D341Med (cell line): ENCODE results near the gene BMERB1.
"Not testable (repeated sequence)": the region's sequence is repeated elsewhere in the genome, so short reads cannot be mapped to it uniquely, and the experiment has no call there.

Experiments used
- DNase-seq: peaks from one replicate; pipeline ENCODE4 v3.0.0; 2012; ENCODE audit warnings: low spot score

BMERB1 gene

DNA sequence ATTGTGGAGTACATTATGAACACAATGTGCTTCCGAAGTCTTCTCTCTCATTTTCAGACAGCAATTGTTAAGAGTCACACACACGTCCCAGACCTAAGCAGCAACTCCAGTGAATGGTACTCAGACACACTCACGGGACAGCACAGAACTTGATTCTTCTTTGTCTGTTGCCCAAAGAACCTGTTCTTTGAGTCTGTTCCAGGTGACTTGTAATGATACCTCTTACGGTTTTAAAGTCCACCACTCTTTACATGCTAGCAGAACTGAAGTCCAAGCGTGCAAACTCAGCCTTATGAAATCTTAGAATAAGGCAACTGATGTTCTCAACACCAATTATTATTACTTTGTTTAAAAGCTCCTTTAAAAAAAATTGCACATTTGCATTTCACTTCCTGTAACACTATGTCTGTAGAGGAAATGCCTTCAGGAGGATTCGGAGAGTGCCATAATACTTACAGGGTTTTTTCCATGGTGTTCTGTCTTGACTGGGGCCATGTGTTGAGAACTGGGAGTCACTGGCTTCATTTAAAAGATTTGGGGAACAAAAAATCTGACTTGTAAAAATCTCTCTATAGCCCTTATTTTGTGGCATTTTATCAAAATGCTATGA lies 160.4 kb downstream of the BMERB1 start:
- no peak for DNase-seq

- DNase-seq: no peak
These were observed 162.7 kb downstream of the BMERB1 start for GRCh38 chr16:15597135-15597534.

GRCh38 chr16:15597822-15598647 lies 163.6 kb downstream of the BMERB1 start:
- no peak for DNase-seq

GRCh38 chr16:15598648-15599190 lies 164.3 kb downstream of the BMERB1 start:
- no peak for DNase-seq

DNA sequence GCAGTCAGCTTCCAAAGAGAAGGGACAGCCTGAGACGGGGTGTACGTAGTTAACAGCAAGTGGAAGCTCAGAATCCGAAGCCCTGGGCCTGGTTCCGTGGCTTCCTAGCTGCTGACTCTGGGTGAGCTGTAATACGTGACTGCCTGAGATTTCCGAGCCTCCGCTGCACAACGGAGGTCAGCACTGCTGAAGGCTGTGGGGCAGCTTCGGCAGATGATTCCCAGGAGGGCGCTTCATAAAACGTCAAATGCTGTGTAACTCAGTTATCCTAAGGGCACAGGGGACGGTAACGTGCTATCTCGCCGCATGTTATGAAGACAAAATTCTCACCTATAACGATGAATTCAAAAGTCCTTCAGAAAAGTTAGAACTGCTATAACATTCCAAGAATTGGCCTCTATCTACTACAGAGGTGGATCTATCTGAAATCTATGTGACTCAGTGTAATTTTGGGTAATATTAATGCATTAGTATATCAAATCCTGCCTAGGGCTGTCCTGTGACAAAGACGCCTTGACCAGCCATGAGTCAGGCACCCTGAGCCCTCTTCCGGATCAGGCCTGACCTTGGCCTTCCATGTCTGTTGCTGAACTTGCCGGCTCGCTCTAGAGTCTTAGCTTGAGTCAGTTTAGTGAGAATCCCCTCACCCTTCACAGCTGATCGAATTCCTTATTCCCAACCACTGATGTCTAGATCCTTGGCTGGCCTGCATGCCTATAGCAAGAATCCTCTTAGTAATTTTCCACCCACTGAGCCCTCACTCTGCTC lies 165.1 kb downstream of the BMERB1 start:
- DNase-seq: no peak

DNA sequence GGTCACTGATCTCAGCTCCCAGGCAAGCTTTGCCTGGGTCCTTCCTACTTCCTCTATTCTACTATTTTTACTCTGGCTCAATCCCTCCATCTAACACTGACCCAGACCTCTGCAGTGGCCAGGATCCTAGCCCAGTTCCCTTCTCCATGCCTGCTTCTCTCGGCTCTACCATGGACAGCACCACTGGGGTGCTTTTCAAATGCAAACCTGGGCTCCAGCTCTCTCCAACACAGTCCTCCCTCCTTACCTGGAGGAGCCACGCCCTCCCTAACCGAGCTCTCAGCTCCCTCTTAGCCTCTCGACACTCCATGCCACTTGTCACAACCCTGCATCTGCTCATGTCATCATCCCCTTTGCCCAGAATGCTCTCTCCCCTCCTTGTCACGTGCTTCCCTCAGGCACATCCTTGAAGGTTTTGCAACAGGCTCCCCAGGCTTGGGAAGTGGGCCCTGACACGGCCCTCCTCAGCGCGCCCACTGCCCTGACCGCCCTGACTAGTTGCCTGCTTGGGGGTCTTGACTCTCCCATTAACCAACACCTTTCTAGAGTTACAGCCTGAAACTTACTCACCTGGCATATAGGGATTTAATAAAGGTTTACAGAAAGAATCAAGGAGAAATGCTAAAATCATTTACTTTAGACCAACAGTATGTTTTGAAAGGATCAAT lies 167.0 kb downstream of the BMERB1 start:
- no peak for DNase-seq

- DNase-seq: no peak
These were observed 168.1 kb downstream of the BMERB1 start for GRCh38 chr16:15602285-15603044.

GRCh38 chr16:15604460-15605440 lies 170.4 kb downstream of the BMERB1 start:
- DNase-seq: no peak

DNA sequence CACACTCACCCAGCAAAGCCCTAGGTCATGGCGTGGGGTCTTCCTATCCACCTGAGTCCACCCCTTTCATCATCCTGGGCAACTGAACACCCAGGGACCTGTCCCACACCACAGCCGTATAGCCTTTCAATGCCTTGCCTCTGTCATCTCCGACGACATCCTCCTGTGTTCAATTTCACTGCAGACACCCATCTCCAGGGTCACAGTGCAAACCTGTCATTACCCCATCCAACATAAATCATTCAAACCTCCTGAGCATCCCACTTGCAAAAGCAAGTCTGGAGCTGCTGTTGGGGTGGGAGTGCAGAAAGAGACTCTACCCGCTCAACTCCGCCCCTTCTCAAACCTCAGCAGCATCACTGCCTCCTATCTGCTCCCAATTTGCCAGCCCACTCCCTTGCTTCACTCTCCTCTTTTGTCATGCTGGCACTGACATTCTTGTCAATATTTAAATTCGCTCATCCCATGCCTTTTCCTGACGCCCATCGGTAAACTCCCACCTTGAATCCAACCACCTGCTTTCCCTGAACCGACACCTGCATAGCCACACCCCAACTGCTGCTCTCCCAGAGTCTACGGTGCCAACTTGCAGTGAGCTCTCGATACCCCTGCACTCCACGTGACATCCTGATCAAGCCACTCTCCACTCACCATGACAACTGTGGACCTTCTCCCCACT lies 171.6 kb downstream of the BMERB1 start:
- no peak for DNase-seq

DNA sequence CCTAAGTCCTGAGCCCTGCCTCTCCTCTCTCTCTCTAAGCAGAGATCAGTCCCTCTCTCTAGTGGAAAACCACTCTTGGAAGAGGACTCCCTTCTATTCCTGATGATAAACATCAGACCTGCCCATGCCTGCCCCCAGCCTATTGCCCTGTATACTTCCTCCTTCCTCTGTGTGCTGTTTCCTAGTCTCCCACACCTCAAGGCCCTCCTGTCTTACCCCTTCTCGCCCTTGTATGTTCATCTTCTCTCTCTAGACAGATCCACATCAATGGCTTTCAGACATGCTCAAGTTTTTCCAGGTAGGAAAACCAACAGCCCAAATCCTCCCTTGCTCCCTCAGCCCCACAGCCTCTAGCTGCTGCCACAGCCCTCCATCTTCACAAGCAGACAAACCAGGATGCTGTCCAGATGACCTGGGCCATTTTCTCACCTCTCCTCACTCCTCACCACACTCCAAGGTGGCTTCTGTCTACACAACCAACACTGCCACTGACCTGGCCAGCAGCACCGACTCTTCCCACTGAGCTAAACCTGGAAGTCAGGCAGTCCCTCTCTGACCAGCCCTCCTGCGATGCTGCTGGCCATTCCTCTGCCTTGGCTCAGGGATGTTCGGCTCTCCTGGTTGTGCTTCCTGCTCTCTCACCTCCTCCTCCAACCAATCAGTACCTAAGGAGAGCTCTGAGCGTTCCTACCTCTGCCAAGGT lies 172.3 kb downstream of the BMERB1 start:
- no peak for DNase-seq

DNA sequence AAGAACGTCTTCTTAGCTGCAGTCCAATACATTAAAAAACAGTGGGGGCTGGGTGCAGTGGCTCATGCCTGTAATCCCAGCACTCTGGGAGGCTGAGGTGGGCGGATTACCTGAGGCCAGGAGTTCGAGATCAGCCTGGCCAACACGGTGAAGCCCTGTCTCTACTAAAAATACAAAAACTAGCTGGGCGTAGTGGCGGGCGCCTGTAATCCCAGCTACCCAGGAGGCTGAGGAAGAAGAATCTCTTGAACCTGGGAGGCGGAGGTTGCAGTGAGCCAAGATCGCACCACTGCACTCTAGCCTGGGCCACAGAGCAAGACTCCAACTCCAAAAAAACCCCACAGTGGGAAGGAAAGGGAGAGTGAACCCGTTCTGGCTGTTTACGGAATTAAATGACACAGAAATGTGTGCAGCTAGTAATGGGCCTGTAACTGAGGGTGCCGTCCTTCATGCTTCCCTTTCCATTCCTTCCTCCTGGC lies 172.9 kb downstream of the BMERB1 start:
- DNase-seq: not testable (repeated sequence)

DNA sequence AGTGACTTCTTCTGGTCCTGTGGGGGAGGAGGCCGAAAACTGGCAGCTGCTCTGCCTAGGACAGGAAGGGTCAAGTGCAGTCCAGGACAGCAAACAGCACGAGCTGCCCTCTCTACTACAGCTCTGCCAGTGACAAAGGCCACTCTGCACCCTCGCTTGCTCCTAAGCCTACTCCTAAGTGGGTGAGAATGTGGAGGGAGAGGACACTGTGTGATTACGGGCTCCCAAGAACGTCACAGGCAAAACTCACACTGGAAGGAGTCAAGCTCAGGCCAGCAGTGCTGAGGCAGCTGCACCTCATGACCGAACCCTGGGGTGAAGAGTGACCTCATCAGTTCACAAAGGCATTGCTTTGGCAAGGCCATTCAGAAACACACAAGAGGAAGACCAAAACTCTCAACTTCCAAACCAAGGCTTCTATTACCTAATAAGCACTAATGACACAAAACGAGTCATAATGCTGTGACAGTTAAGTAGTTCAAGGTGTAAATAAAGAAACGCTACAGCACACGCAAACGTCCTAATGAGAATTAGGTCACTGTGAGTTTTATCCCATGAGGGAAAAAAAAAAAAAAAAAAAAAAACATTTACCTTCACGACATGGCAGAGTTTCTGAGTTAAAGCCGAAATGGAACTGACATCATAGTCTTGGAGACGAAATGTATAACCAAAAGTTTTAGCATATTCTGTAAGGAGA lies 173.5 kb downstream of the BMERB1 start:
- no peak for DNase-seq

- no peak for DNase-seq
These were observed 174.3 kb downstream of the BMERB1 start for GRCh38 chr16:15608398-15609285.

DNA sequence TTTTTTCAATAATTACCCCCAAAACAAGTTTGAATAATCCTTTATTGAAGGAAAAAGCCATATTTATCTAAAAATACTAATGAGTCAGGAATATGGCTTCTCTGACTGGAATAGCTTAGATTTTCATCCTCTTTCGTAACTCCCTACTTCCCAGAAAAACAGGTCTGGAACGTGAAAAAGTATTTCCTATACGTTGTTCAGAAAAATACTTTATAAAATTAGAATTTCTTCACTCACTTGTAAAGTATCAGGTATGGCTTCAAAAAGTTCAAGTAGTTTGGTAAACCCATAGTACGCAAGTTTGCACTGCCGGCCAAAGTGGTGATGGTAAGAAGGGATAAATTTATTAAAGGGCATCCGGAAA lies 174.9 kb downstream of the BMERB1 start:
- no peak for DNase-seq

DNA sequence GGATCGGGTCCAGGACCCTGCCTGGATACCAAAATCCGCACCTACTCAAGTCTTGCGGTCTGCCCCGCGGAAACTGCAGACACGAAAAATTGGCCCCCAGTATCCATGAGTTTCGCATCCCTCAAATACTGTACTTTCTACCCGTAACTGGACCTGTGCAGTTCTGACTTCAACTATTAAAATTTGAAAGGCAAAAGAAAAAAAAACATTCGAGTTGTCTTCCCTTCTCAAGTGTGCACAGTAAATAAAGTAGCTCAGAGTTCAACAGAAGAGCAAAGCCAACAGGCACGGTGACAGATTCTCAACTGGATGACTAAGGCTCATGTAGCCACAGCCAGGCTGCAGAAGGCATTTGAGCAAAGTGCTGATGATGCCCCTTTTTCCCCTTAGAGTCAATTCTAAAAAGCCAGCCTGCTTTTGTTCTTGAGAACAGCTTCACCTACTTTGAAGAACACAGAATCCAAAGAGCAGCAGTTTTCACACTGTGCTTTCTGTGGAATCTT lies 176.0 kb downstream of the BMERB1 start:
- no peak for DNase-seq

DNA sequence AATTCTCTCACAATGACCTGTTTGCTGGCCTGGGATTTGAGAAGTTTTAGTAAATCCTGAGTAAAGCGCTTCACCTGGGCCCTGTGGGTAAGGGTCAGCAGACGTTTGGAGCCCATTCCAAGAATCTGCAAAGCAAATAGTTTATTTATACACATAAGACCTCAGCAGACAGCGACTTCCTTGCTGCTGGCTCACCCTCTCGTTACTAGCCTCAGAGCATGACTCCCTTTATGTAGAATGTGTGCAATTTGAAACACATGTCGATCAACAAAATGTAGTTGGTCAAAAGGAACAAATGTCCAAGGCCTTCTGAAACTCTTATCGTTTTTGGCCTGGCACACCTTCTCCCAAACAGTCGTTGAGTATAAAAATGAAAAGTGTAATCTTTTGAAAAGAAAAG lies 177.2 kb downstream of the BMERB1 start:
- no peak for DNase-seq

GRCh38 chr16:15613676-15614075 lies 179.3 kb downstream of the BMERB1 start:
- DNase-seq: no peak
